Thymus (tissue), 11 donors: ENCODE data around the gene LYAR. TPM values are rescaled to one million over a fixed set of nuclear protein-coding genes. Genes with fewer than 3 reads are reported as not detected.

ENCODE experiments used
- DNase-seq, 9 donors: peaks; one replicate each; pipeline ENCODE4 v3.0.0-alpha.2; 2013; ENCODE audit warnings: low spot score in 9 of 9, low read depth in 6 of 9, missing footprints in 1 of 9
- H3K27ac ChIP-seq, 2 donors: one replicate each; pipeline ENCODE4 v1.5.1; 2013; ENCODE audit warnings: control low read depth in 1 of 2, low read depth in 1 of 2, low read length in 1 of 2, mild to moderate bottlenecking in 1 of 2, moderate library complexity in 1 of 2
- H3K27me3 ChIP-seq, 2 donors: one replicate each; pipeline ENCODE4 v1.5.1; 2013; ENCODE audit warnings: low read length in 1 of 2; ENCODE audit not compliant: control insufficient read depth in 2 of 2, insufficient read depth in 1 of 2
- H3K36me3 ChIP-seq, 2 donors: one replicate each; pipeline ENCODE4 v1.5.1; 2013; ENCODE audit warnings: low read length in 1 of 2, mild to moderate bottlenecking in 1 of 2, moderate library complexity in 1 of 2; ENCODE audit not compliant: control insufficient read depth in 2 of 2, insufficient read depth in 2 of 2
- H3K4me1 ChIP-seq, 2 donors: one replicate each; pipeline ENCODE4 v1.5.1; 2013; ENCODE audit warnings: low read length in 2 of 2; ENCODE audit not compliant: control insufficient read depth in 2 of 2, insufficient read depth in 2 of 2
- H3K4me3 ChIP-seq, 2 donors: one replicate each; pipeline ENCODE4 v1.5.1; 2013; ENCODE audit warnings: low read length in 2 of 2, control low read depth in 1 of 2, mild to moderate bottlenecking in 1 of 2
- H3K9me3 ChIP-seq, 2 donors: one replicate each; pipeline ENCODE4 v1.5.1; 2013; ENCODE audit warnings: low read length in 1 of 2, mild to moderate bottlenecking in 1 of 2; ENCODE audit not compliant: control insufficient read depth in 2 of 2, insufficient read depth in 1 of 2
- WGBS: extraction: QIAGEN DNeasy Blood & Tissue Kit; methylation state at CpG from one replicate; pipeline ENCODE4 v1.1.7; 2013; 5-methylcytosine and 5-hydroxymethylcytosine counted together
- polyA plus RNA-seq: library from polyadenylated mRNA; stranded (reverse); fragments of 200-250 nt; gene quantifications from one replicate; pipeline ENCODE4 v1.2.3, GENCODE V29; 2013
- total RNA-seq: library from RNA; stranded (reverse); fragments of 120-200 nt; gene quantifications from one replicate; pipeline ENCODE4 v1.2.4, GENCODE V29; 2013
- donor health status: healthy.

The LYAR gene
- total and polyA plus RNA-seq, 2 donors: 15.3 to 29.5 TPM

GRCh38 chr4:4302416-4302815 is 12.5 kb upstream of the LYAR start:
- DNase-seq: no peak
- peaks cover 17 to 25% of the 10 kb centered on the region in 2 donors for H3K36me3 ChIP-seq

GRCh38 chr4:4302001-4302400 is 12.0 kb upstream of the LYAR start:
- WGBS: 96% methylated on average over 5 of the region's 5 CpGs
- DNase-seq: no peak

More at GRCh38 chr4:4302416-4302815, 12.5 kb upstream of the LYAR start:
- no peaks in the 10 kb centered on the region for H3K9me3 ChIP-seq
- H3K4me1 ChIP-seq: no peaks in the 10 kb centered on the region
- no peaks in the 10 kb centered on the region for H3K27me3 ChIP-seq
- H3K4me3 ChIP-seq: no peak overlapping the region
- H3K27ac ChIP-seq: no peak overlapping the region
- WGBS: 78% methylated on average over 6 of the region's 6 CpGs

GRCh38 chr4:4299006-4299405 is 9.1 kb upstream of the LYAR start:
- Histone ChIP-seq H3K9me3 (no peaks in the 10 kb centered on the region), H3K4me3 (no peak overlapping the region), H3K4me1 (no peaks in the 10 kb centered on the region), H3K36me3 (peaks cover 13 to 17% of the 10 kb centered on the region in 2 donors), H3K27me3 (no peaks in the 10 kb centered on the region), H3K27ac (no peak overlapping the region)
- 96% methylated on average over 3 of the region's 3 CpGs for WGBS
- no peak for DNase-seq

More at GRCh38 chr4:4302001-4302400, 12.0 kb upstream of the LYAR start:
- Histone ChIP-seq H3K27me3 (no peaks in the 10 kb centered on the region), H3K36me3 (peaks cover 17 to 21% of the 10 kb centered on the region in 2 donors), H3K9me3 (no peaks in the 10 kb centered on the region), H3K27ac (no peak overlapping the region), H3K4me3 (no peak overlapping the region), H3K4me1 (no peaks in the 10 kb centered on the region)

- no peaks in the 10 kb centered on the region for H3K27me3 ChIP-seq
- DNase-seq: no peak
- H3K27ac ChIP-seq: no peak overlapping the region
- 99% methylated on average over 5 of the region's 5 CpGs for WGBS
- peaks cover 0 to under 1% of the 10 kb centered on the region in 2 donors for H3K4me1 ChIP-seq
- peaks cover 2 to 4% of the 10 kb centered on the region in 2 donors for H3K36me3 ChIP-seq
- no peaks in the 10 kb centered on the region for H3K9me3 ChIP-seq
- H3K4me3 ChIP-seq: no peak overlapping the region
Observed at GRCh38 chr4:4296283-4296846, 6.4 kb upstream of the LYAR start.

- 97% methylated on average over 3 of the region's 3 CpGs for WGBS
- no peak for DNase-seq
- Histone ChIP-seq H3K4me3 (no peak overlapping the region), H3K4me1 (peaks cover 11 to 17% of the 10 kb centered on the region in 2 donors), H3K27ac (no peak overlapping the region), H3K9me3 (no peaks in the 10 kb centered on the region), H3K36me3 (peaks cover 0 to 4% of the 10 kb centered on the region in 2 donors), H3K27me3 (no peaks in the 10 kb centered on the region)
Observed at GRCh38 chr4:4293279-4293678, 3.3 kb upstream of the LYAR start.

- H3K9me3 ChIP-seq: no peaks in the 10 kb centered on the region
- H3K27me3 ChIP-seq: no peaks in the 10 kb centered on the region
- peak in 2 of 9 donors; percentile 4 to 18 for DNase-seq
- under 1% methylated on average over 10 of the region's 10 CpGs for WGBS
- H3K36me3 ChIP-seq: peaks cover 8% of the 10 kb centered on the region in 2 donors
- H3K4me1 ChIP-seq: peaks cover 11 to 17% of the 10 kb centered on the region in 2 donors
- peak overlapping the region in 1 of 2 donors; percentile 10 for H3K27ac ChIP-seq
- H3K4me3 ChIP-seq: peak overlapping the region; percentile 85 to 86
Observed at GRCh38 chr4:4289597-4289940, 385 bp downstream of the LYAR start.

GRCh38 chr4:4289055-4289454 is 899 bp downstream of the LYAR start:
- Histone ChIP-seq H3K9me3 (no peaks in the 10 kb centered on the region), H3K27ac (no peak overlapping the region), H3K4me3 (peak overlapping the region; percentile 85 to 86), H3K36me3 (peaks cover 8 to 13% of the 10 kb centered on the region in 2 donors), H3K27me3 (no peaks in the 10 kb centered on the region), H3K4me1 (peaks cover 11 to 17% of the 10 kb centered on the region in 2 donors)
- no peak for DNase-seq
- 53% methylated on average over 3 of the region's 3 CpGs for WGBS

GRCh38 chr4:4288098-4288497 is 1.9 kb downstream of the LYAR start:
- Histone ChIP-seq H3K27me3 (no peaks in the 10 kb centered on the region), H3K36me3 (peaks cover 8 to 16% of the 10 kb centered on the region in 2 donors), H3K27ac (no peak overlapping the region), H3K4me3 (no peak overlapping the region), H3K9me3 (no peaks in the 10 kb centered on the region), H3K4me1 (peaks cover 11 to 17% of the 10 kb centered on the region in 2 donors)
- no peak for DNase-seq

GRCh38 chr4:4284827-4285618 is 4.9 kb downstream of the LYAR start:
- H3K36me3 ChIP-seq: peaks cover 12 to 28% of the 10 kb centered on the region in 2 donors
- H3K9me3 ChIP-seq: no peaks in the 10 kb centered on the region
- 96% methylated on average over 11 of the region's 11 CpGs for WGBS
- H3K4me3 ChIP-seq: no peak overlapping the region
- DNase-seq: no peak
- peaks cover 6 to 10% of the 10 kb centered on the region in 2 donors for H3K4me1 ChIP-seq
- H3K27ac ChIP-seq: no peak overlapping the region
- no peaks in the 10 kb centered on the region for H3K27me3 ChIP-seq
